Activated CD4-positive, alpha-beta T cell treated with anti-CD3 and anti-CD28 coated beads for 1 hour (primary cell): ENCODE results near the gene SRMS.
A peak's percentile ranks its signal among the peaks of the same experiment; 100 is the strongest.

Experiments used
- DNase-seq: peaks from one replicate; pipeline ENCODE4 v3.0.0-alpha.2; 2020

SRMS gene

GRCh38 chr20:63498960-63499337 lies 48.6 kb downstream of the SRMS start, which contains the start of gene EEF1A2:
TSS of gene EEF1A2 (minus strand) at chr20:63499083. CDS start at chr20:63497763, 1,320 bp downstream.
- DNase-seq: peak; percentile 34

DNA sequence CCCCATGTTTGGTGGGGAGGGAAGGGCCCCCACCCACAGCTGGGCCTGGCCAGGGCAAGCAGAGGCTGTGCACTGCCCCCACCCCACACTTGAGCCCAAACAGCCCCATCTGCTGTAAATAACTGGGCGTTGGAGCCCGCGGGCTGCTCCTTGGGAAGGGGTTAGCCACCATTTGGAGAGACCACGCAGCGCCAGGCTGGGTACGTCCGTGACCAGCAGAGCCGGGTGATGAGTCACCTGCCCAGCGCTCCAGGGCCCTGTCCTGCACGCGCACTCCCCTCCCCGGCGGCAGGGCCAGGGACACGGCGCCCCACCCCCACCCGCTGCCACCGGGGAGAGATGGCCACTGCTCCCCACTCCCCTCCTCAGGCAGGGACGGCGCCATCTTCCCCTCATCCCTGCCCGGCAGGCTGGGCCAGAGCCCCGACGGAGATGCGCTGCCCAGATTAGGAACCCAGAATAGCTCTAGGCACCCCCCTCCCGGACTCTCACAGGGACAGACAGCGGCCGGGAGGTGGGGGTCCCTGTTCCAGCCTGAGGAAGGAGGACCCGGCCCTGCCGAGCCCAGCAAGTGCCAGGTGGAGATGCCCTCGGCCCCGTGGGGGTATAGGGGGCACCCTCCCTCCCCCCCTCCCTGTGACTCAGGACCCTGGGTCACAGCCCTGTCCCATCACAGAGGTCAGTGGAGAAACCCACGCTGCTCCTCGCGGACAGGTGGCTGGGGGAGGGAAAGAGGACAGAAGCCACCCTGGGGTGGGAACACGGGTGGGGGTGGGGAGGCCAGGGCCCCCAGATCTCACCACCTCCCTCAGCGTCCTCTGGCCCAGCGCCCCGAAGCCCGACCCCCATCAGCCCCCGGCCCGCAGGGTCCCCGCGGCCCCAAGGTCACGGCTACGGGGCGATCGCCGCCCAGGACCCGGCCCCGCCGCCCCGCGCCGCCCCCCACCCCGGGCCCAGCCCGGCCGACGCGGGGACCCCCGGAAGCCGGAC lies 49.3 kb downstream of the SRMS start:
- DNase-seq: no peak

GRCh38 chr20:63497138-63497945 lies 50.2 kb downstream of the SRMS start:
- DNase-seq: no peak

DNA sequence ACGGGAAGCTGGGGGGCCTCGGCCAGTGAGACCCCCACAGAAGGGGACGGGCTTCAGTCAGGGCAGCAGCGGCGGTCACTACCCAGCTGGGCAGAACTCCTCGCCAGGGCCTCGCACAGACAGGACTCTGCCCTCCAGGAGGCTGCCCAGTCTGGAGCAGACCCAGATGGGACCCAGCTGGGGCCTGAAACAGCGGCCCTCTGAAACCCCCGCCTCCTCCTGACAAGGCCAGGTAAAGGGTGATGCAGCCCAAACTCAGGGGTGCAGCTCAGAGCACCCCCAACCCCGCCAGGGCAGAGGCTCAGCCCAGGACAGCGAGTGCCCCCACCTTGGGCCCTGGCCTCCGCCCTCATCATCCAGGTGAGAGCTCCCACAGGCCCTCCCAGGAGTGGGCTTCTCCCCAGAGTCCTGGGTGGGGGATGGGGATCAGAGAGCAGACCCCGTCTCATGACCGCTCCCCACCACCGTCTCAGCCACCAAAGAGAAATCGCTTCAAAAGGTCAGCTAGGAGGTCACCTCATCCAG lies 50.9 kb downstream of the SRMS start:
- DNase-seq: no peak

- peak; percentile 62 for DNase-seq
Observed at GRCh38 chr20:63495741-63496595, 51.6 kb downstream of the SRMS start.

DNA sequence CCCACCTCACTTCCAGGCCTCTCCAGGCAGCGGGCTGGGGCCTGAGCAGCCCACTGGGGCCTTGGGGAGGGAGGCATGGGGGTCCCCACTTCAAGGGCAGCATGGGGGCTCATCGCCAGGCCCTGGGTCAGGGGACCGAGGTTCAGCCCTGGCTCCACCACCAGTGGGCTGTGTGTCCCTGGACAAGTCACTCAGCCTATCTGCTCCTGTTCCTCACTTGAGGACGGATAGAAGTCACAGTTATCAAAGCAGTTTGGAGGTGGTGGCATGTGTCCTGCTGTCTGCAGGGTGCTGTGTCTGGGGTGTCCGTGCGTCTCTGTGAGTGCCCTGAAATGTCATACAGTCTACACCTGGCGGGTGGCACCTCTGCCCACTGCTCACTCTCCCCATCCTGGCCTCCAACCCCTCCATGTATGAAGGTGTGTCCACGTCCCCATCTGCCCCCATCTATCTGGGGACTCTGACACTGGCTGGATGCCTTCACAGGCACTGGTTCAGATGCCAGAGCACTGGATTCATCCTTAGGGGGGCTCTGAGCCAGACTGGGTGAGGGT lies 52.3 kb downstream of the SRMS start:
- DNase-seq: no peak

- DNase-seq: no peak
Observed at GRCh38 chr20:63494420-63495166, 53.0 kb downstream of the SRMS start.

GRCh38 chr20:63494084-63494419 lies 53.5 kb downstream of the SRMS start:
- DNase-seq: no peak

- DNase-seq: no peak
Observed at GRCh38 chr20:63493563-63494020, 54.0 kb downstream of the SRMS start.

DNA sequence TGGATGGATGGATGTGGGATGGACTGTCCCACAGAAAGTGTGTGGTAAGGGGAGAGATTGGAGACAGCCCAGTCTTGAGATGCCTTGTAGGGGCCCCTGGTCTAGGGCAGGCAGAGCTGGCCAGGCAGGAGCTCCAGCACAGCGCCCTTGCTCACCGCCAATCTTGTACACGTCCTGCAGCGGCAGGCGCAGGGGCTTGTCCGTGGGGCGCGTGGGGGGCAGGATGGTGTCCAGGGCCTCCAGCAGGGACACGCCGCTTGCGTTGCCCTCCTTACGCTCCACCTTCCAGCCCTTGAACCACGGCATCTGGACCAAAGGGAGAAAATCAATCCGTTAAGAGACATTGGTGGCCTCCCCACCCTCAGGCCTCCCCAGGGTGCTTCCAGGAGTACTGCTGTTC lies 54.6 kb downstream of the SRMS start:
- DNase-seq: no peak

GRCh38 chr20:63492518-63492917 lies 55.0 kb downstream of the SRMS start:
- DNase-seq: no peak

DNA sequence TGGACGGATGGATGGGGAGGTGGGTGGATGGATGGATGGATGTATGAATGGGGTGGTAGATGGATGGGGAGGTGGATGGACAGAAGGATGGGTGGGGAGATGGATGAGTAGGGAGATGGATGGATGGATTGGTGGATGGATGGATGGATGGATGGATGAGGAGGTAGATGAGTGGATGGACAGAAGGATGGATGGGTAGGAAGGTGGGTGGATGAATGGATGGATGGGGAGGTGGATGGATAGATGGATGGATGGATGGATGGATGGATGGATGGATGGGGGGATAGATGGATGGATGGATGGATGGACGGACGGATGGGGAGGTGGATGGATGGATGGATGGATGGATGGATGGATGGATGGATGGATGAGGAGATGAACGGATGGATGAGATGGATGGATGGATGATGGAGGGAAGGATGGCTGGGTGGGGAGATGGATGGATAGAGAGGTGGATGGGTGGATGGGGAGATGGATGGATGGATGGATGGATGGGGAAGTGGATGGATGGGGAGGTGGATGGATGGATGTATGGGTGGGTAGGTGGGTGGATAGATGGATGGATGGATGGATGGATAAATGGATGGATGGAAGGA lies 55.8 kb downstream of the SRMS start:
- no peak for DNase-seq

GRCh38 chr20:63491078-63491477 lies 56.5 kb downstream of the SRMS start:
- DNase-seq: no peak
